ENCODE data around the gene CAMK2N2.
A peak's percentile ranks its signal among the peaks of the same experiment; 100 is the strongest.
"Not testable (repeated sequence)": the region's sequence is repeated elsewhere in the genome, so short reads cannot be mapped to it uniquely, and the experiment has no call there.

The CAMK2N2 gene

DNA sequence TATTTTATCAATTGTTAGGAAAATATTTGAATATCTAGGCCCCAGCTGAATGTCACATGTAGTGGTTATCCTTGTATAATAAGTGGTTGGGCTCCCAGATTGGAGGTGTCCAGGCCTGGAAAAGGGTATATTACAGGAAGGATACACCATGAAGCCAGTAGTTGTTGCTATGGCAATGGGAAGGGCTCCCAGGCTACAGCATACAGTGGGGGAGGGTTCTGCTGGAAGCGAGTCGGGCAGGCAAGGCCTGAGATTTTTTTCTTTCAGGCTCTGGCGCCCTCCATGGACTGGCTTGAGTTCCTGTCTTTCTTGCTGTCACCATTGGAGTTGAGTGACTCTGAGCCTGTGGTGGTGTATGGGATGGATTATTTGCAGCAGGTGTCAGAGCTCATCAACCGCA is 23.3 kb upstream of the CAMK2N2 start:
- H3K27ac ChIP-seq, result no peak overlapping the region
- TF ChIP-seq, protein P1, sequence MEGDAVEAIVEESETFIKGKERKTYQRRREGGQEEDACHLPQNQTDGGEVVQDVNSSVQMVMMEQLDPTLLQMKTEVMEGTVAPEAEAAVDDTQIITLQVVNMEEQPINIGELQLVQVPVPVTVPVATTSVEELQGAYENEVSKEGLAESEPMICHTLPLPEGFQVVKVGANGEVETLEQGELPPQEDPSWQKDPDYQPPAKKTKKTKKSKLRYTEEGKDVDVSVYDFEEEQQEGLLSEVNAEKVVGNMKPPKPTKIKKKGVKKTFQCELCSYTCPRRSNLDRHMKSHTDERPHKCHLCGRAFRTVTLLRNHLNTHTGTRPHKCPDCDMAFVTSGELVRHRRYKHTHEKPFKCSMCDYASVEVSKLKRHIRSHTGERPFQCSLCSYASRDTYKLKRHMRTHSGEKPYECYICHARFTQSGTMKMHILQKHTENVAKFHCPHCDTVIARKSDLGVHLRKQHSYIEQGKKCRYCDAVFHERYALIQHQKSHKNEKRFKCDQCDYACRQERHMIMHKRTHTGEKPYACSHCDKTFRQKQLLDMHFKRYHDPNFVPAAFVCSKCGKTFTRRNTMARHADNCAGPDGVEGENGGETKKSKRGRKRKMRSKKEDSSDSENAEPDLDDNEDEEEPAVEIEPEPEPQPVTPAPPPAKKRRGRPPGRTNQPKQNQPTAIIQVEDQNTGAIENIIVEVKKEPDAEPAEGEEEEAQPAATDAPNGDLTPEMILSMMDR (conservative IDR thresholded peaks at IDR 0.05), result peak; percentile 78

- no peak overlapping the region for H3K27ac ChIP-seq
- TF ChIP-seq, protein P1 (conservative IDR thresholded peaks at IDR 0.05), result no peak
These were observed 22.3 kb upstream of the CAMK2N2 start for GRCh38 chr3:184283681-184284080.

DNA sequence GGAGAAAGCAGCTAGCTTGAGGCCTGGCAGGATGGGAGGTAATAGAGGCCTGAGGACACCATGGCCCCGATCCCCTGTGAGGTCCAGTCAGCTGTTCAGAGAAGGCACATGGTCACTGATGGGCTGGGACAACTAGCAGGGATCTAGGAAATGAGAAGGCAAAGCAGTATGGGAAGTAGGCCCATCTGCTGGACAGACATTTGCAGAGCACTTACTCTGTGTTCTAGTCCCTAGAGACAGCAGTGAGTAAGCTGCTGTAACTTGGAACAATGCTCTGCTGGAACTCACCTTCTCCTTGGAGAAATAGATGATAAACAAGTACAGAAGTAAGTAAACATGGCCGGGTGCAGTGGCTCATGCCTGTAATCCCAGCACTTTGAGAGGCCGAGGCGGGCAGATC is 21.6 kb upstream of the CAMK2N2 start:
- TF ChIP-seq, protein P1 (conservative IDR thresholded peaks at IDR 0.05), result no peak
- H3K27ac ChIP-seq, result no peak overlapping the region

DNA sequence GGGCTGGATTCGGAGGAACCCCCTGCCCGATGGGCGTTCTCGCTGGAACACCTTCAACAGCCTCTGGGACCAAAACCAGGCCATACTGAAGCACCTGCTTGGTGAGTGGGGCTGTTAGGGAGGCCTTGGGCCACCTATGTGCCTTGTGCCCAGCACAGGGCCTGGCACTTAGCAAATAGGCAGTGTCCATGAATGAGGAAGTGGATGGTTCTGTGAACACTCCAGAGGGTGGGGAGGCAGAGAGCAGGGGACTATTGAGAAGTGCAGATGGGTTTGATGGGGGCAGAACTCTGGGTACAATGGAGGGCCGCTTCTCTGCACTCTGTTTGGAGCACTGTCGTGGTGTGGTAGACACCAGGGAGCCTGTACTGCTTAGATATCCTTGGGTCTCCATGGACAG is 16.0 kb upstream of the CAMK2N2 start:
- no peak overlapping the region for H3K27ac ChIP-seq
- TF ChIP-seq, protein P1 (conservative IDR thresholded peaks at IDR 0.05), result no peak

GRCh38 chr3:184275961-184276910 is 14.9 kb upstream of the CAMK2N2 start, which contains the start of gene ECE2:
TSS of gene ECE2 (plus strand) at chr3:184276022. CDS start at chr3:184276154, 132 bp downstream.
- no peak within 1 kb of the TSS for H3K27ac ChIP-seq
- TF ChIP-seq, protein P1 (conservative IDR thresholded peaks at IDR 0.05), result no peak

DNA sequence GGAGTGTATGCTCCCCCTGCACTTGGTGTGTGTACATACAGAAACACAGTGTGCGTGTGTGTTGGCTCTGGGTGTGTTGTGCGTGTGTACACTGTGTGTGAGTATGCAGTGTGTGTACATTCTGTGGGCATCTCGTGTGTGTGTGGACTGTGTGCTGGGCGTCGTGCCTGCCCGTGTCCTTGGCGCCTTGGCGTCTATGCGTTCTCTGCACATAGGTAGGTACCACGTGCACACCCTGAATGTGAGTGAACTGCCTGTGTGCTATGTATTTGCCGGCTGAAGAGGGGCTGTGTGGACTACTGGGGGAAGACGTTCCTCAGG is 14.0 kb upstream of the CAMK2N2 start:
- H3K27ac ChIP-seq, result no peak overlapping the region
- TF ChIP-seq, protein P1 (conservative IDR thresholded peaks at IDR 0.05), result no peak

- no peak overlapping the region for H3K27ac ChIP-seq
- TF ChIP-seq, protein P1 (conservative IDR thresholded peaks at IDR 0.05), result no peak
These were observed 10.9 kb upstream of the CAMK2N2 start for GRCh38 chr3:184272269-184272668.

DNA sequence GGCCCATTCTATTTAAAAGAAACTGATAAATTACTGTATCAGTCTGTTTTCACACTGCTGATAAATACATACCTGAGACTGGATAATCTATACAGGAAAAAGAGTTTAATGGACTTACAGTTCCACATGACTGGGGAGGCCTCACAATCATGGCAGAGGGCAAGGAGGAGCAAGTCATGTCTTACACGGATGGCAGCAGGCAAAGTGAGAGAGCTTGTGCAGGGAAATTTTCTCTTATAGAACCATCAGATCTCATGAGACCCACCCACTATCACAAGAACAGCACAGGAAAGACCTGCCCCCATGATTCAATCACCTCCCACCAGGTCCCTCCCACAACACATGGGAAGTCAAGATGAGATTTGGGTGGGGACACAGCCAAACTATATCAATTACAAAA is 5.9 kb upstream of the CAMK2N2 start:
- not testable (repeated sequence) for H3K27ac ChIP-seq

Measured in VCaP (cell line).